ENCODE data around the gene PAEP.

- TF ChIP-seq CTCF (IDR thresholded peaks at IDR 0.05): peak; percentile 56 to 84 (median 66)
- no peak for TF ChIP-seq EP300 (IDR thresholded peaks at IDR 0.05; ENCODE audit: low read depth)
Observed at GRCh38 chr9:135602789-135603481, 41.4 kb downstream of the PAEP start.
